ENCODE data around the gene KCNJ10.

DNA sequence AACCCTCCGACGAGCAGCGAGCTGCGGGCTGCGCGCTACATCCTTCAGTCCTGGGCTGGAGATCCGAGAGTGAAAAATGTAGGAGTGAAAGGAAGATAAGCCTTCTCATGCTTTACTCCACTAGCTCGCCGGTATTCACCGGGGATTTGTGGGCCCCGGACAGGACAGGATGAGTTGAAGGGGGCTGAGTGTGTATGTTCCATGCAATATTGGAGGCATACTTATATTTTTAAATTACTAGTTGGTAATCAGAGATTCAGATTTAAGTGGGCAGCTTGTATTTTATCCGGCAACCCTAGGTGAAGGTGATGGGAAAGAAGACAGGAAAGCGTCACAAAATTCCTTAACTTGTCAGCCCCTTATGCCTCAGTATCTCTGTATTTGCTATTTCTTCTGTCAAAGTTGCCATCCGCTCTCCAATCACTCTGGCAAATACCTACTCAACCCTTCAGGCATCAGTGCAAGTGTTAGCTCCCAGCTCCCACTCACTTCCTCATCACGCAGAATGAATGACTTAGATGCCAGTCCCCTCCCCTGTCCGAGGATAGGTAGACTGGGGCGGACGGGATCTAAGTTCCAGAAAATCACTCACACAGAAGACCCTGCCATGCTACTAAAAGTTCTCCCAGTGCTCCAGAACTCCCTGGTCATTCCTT is 37.7 kb downstream of the KCNJ10 start:
- TF ChIP-seq EP300 (IDR thresholded peaks at IDR 0.05): no peak
- peak in 1 of 5 experiments; percentile 1 for TF ChIP-seq CTCF (IDR thresholded peaks at IDR 0.05)
- TF ChIP-seq POLR2A (IDR thresholded peaks at IDR 0.05): no peak
